C4-2B (cell line): ENCODE results near the gene TCL1B.

Source experiments
- ZFX ChIP-seq: fragments of 450-650 bp; IDR thresholded peaks from 2 replicates; pipeline ENCODE4 v1.6.1; 2017
- TF ChIP-seq, protein P1 (sequence below): fragments of 450-650 bp; conservative IDR thresholded peaks from 2 replicates; pipeline ENCODE4 v1.5.1; 2017; ENCODE audit warnings: mild to moderate bottlenecking

DNA sequence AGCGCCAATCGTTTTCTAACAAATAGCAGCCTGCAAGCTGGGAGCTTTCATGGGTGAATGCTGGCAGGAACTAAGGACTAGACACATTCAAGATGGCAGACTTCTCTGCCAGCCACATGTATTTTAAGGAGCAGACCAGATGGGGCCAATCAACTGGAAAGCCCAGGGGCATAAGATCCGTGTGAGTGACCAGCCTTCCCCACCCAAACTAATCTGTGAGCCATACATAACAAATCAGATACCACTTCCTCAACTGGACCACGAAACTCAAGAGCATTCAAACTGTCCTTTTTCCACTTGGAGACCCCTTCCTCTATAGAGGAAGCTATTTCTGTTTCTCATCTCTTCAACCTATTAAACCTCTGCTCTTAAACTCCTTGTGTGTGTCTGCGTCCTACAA, 9.7 kb downstream of the TCL1B start:
- TF ChIP-seq, protein P1, sequence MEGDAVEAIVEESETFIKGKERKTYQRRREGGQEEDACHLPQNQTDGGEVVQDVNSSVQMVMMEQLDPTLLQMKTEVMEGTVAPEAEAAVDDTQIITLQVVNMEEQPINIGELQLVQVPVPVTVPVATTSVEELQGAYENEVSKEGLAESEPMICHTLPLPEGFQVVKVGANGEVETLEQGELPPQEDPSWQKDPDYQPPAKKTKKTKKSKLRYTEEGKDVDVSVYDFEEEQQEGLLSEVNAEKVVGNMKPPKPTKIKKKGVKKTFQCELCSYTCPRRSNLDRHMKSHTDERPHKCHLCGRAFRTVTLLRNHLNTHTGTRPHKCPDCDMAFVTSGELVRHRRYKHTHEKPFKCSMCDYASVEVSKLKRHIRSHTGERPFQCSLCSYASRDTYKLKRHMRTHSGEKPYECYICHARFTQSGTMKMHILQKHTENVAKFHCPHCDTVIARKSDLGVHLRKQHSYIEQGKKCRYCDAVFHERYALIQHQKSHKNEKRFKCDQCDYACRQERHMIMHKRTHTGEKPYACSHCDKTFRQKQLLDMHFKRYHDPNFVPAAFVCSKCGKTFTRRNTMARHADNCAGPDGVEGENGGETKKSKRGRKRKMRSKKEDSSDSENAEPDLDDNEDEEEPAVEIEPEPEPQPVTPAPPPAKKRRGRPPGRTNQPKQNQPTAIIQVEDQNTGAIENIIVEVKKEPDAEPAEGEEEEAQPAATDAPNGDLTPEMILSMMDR, result no peak
- no peak for TF ChIP-seq ZFX
